IPS-18a (cell line): ENCODE results near the gene ISOC1.

ENCODE experiments used
- H3K27ac ChIP-seq: one replicate; pipeline ENCODE4 v1.5.1; 2013; ENCODE audit warnings: low read length
- H3K27me3 ChIP-seq: one replicate; pipeline ENCODE4 v1.6.1; 2013; ENCODE audit warnings: mild to moderate bottlenecking, low read length; ENCODE audit not compliant: control insufficient read depth, insufficient read depth
- H3K36me3 ChIP-seq: one replicate; pipeline ENCODE4 v1.6.1; 2013; ENCODE audit warnings: low read depth, low read length; ENCODE audit not compliant: control insufficient read depth
- H3K4me1 ChIP-seq: one replicate; pipeline ENCODE4 v1.6.1; 2013; ENCODE audit warnings: low read depth, low read length; ENCODE audit not compliant: control insufficient read depth
- H3K4me3 ChIP-seq: one replicate; pipeline ENCODE4 v1.5.1; 2013; ENCODE audit warnings: low read length
- H3K9ac ChIP-seq: one replicate; pipeline ENCODE4 v1.6.1; 2013; ENCODE audit warnings: mild to moderate bottlenecking, low read length, moderate library complexity
- H3K9me3 ChIP-seq: one replicate; pipeline ENCODE4 v1.6.1; 2013; ENCODE audit warnings: low read depth, low read length; ENCODE audit not compliant: control insufficient read depth

The ISOC1 gene

GRCh38 chr5:129094087-129094923 is at the start of gene ISOC1:
Gene ISOC1, plus strand, starts transcription at chr5:129094749. Its CDS starts 18 bp downstream, at chr5:129094767.
- Histone ChIP-seq H3K36me3 (no peaks in the 10 kb centered on the region), H3K4me3 (peak within 1 kb of the TSS; percentile 87), H3K4me1 (peaks cover 18% of the 10 kb centered on the region), H3K27me3 (peaks cover 25% of the 10 kb centered on the region), H3K27ac (no peak within 1 kb of the TSS), H3K9me3 (no peaks in the 10 kb centered on the region), H3K9ac (peak within 1 kb of the TSS; percentile 74)

- no peaks in the 10 kb centered on the region for H3K4me1 ChIP-seq
- no peaks in the 10 kb centered on the region for H3K9me3 ChIP-seq
- H3K27me3 ChIP-seq = no peaks in the 10 kb centered on the region
- no peak overlapping the region for H3K9ac ChIP-seq
- no peak overlapping the region for H3K4me3 ChIP-seq
- no peak overlapping the region for H3K27ac ChIP-seq
- no peaks in the 10 kb centered on the region for H3K36me3 ChIP-seq
Measured at GRCh38 chr5:129046151-129046550, 48.4 kb upstream of the ISOC1 start.

- H3K9ac ChIP-seq = no peak overlapping the region
- no peaks in the 10 kb centered on the region for H3K36me3 ChIP-seq
- H3K4me1 ChIP-seq = no peaks in the 10 kb centered on the region
- H3K9me3 ChIP-seq = no peaks in the 10 kb centered on the region
- no peak overlapping the region for H3K27ac ChIP-seq
- H3K4me3 ChIP-seq = no peak overlapping the region
- no peaks in the 10 kb centered on the region for H3K27me3 ChIP-seq
Measured at GRCh38 chr5:129048509-129048908, 46.0 kb upstream of the ISOC1 start.

- Histone ChIP-seq H3K36me3 (no peaks in the 10 kb centered on the region), H3K9me3 (no peaks in the 10 kb centered on the region), H3K27ac (no peak overlapping the region), H3K4me1 (no peaks in the 10 kb centered on the region), H3K27me3 (no peaks in the 10 kb centered on the region), H3K4me3 (no peak overlapping the region), H3K9ac (no peak overlapping the region)
Measured at GRCh38 chr5:129049126-129049799, 45.3 kb upstream of the ISOC1 start.

- Histone ChIP-seq H3K36me3 (no peaks in the 10 kb centered on the region), H3K9ac (no peak overlapping the region), H3K4me1 (no peaks in the 10 kb centered on the region), H3K9me3 (no peaks in the 10 kb centered on the region), H3K4me3 (no peak overlapping the region), H3K27ac (no peak overlapping the region), H3K27me3 (no peaks in the 10 kb centered on the region)
Measured at GRCh38 chr5:129051283-129051682, 43.3 kb upstream of the ISOC1 start.

- Histone ChIP-seq H3K36me3 (no peaks in the 10 kb centered on the region), H3K4me1 (no peaks in the 10 kb centered on the region), H3K9me3 (no peaks in the 10 kb centered on the region), H3K27ac (no peak overlapping the region), H3K4me3 (no peak overlapping the region), H3K27me3 (no peaks in the 10 kb centered on the region), H3K9ac (no peak overlapping the region)
Measured at GRCh38 chr5:129053438-129053837, 41.1 kb upstream of the ISOC1 start.

GRCh38 chr5:129057329-129057728 is 37.2 kb upstream of the ISOC1 start:
- Histone ChIP-seq H3K36me3 (no peaks in the 10 kb centered on the region), H3K27me3 (no peaks in the 10 kb centered on the region), H3K9ac (no peak overlapping the region), H3K9me3 (no peaks in the 10 kb centered on the region), H3K27ac (no peak overlapping the region), H3K4me3 (no peak overlapping the region), H3K4me1 (no peaks in the 10 kb centered on the region)

- Histone ChIP-seq H3K27me3 (no peaks in the 10 kb centered on the region), H3K9ac (no peak overlapping the region), H3K9me3 (no peaks in the 10 kb centered on the region), H3K36me3 (no peaks in the 10 kb centered on the region), H3K4me1 (no peaks in the 10 kb centered on the region), H3K4me3 (no peak overlapping the region), H3K27ac (no peak overlapping the region)
Measured at GRCh38 chr5:129061849-129062248, 32.7 kb upstream of the ISOC1 start.

- Histone ChIP-seq H3K9me3 (no peaks in the 10 kb centered on the region), H3K27me3 (no peaks in the 10 kb centered on the region), H3K9ac (no peak overlapping the region), H3K4me1 (no peaks in the 10 kb centered on the region), H3K27ac (no peak overlapping the region), H3K36me3 (no peaks in the 10 kb centered on the region), H3K4me3 (no peak overlapping the region)
Measured at GRCh38 chr5:129063483-129064113, 31.0 kb upstream of the ISOC1 start.

GRCh38 chr5:129065721-129066120 is 28.8 kb upstream of the ISOC1 start:
- Histone ChIP-seq H3K4me1 (no peaks in the 10 kb centered on the region), H3K27me3 (no peaks in the 10 kb centered on the region), H3K4me3 (no peak overlapping the region), H3K36me3 (no peaks in the 10 kb centered on the region), H3K27ac (no peak overlapping the region), H3K9ac (no peak overlapping the region), H3K9me3 (no peaks in the 10 kb centered on the region)

GRCh38 chr5:129067745-129068144 is 26.8 kb upstream of the ISOC1 start:
- Histone ChIP-seq H3K9ac (no peak overlapping the region), H3K27ac (no peak overlapping the region), H3K27me3 (no peaks in the 10 kb centered on the region), H3K9me3 (no peaks in the 10 kb centered on the region), H3K4me1 (no peaks in the 10 kb centered on the region), H3K4me3 (no peak overlapping the region), H3K36me3 (no peaks in the 10 kb centered on the region)
